Colonic mucosa (tissue), 4 donors: ENCODE measurements around the gene GPC6. TPM values are rescaled to one million over a fixed set of nuclear protein-coding genes. Genes with fewer than 3 reads are reported as not detected.

Experiments
- DNase-seq: peaks from one replicate; pipeline ENCODE4 v3.0.0-alpha.2; 2020
- H3K27ac ChIP-seq: fragments of 200-600 bp; one replicate; pipeline ENCODE4 v1.8.0; 2021
- H3K27me3 ChIP-seq: fragments of 200-600 bp; one replicate; pipeline ENCODE4 v1.8.0; 2021
- H3K36me3 ChIP-seq: fragments of 200-600 bp; one replicate; pipeline ENCODE4 v1.8.0; 2021
- H3K4me1 ChIP-seq: fragments of 200-600 bp; one replicate; pipeline ENCODE4 v1.8.0; 2021; ENCODE audit warnings: mild to moderate bottlenecking
- H3K4me3 ChIP-seq: fragments of 200-600 bp; one replicate; pipeline ENCODE4 v1.8.0; 2021
- H3K9ac ChIP-seq, 2 donors: one replicate each; pipeline ENCODE4 v1.7.0; 2013; ENCODE audit warnings: control low read depth in 2 of 2, low read depth in 2 of 2, low read length in 2 of 2
- H3K9me3 ChIP-seq: fragments of 200-600 bp; one replicate; pipeline ENCODE4 v1.8.0; 2021
- intact Hi-C: fragments of 100-400 bp; cut with DNase I; formaldehyde crosslinking; loops from one replicate; pipeline ENCODE4 v1.14.1; 2022
- total RNA-seq, 2 donors: library from RNA; stranded (reverse); fragmentation: NEBNext Ultra II Directional in 1 of 2; extraction: Animal tissue kit (Norgen Biotek cat#: 25700) in 1 of 2; gene quantifications; one replicate each; pipeline ENCODE4 v1.2.1, GENCODE V29; 2021
- TF ChIP-seq, protein P1 (sequence below): fragments of 200-600 bp; IDR thresholded peaks from one replicate; pipeline ENCODE4 v1.8.0; 2022; ENCODE audit warnings: antibody characterized with exemption, mild to moderate bottlenecking
- donor health status: healthy.
- donor health status: DM: no; HTN: no; CAD: no.
- donor health status: DM: no; HTN: no; CAD: no.

GPC6 gene
- total RNA-seq, 2 donors from 2014 or later, result 2.3 to 4.0 TPM

DNA sequence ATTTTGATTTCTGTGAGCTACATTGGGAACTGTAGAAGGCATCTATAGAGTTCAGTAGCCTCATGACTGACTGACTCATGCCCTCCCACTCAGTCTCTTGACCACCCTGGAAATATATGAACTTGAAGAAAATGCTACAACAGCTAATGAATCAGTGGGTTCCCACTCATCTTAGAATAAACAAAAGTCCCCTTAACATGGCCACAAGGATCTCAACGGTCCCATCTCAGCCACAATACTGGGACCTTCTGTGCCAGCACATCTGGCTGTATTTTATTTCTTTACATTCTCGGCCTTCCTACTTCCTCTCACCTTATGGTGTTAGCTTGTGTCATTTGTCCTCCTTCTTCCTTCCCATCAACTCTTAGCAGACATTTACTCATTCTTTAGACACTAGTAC, 633.1 kb downstream of the GPC6 start:
- DNase-seq, result no peak
- Histone ChIP-seq H3K4me1 (no peaks in the 10 kb centered on the region), H3K9me3 (no peaks in the 10 kb centered on the region), H3K36me3 (no peaks in the 10 kb centered on the region), H3K27ac (no peak overlapping the region), H3K4me3 (no peak overlapping the region), H3K27me3 (no peaks in the 10 kb centered on the region), H3K9ac (no peak overlapping the region)
- intact Hi-C loops, result no loop called here
- TF ChIP-seq, protein P1, sequence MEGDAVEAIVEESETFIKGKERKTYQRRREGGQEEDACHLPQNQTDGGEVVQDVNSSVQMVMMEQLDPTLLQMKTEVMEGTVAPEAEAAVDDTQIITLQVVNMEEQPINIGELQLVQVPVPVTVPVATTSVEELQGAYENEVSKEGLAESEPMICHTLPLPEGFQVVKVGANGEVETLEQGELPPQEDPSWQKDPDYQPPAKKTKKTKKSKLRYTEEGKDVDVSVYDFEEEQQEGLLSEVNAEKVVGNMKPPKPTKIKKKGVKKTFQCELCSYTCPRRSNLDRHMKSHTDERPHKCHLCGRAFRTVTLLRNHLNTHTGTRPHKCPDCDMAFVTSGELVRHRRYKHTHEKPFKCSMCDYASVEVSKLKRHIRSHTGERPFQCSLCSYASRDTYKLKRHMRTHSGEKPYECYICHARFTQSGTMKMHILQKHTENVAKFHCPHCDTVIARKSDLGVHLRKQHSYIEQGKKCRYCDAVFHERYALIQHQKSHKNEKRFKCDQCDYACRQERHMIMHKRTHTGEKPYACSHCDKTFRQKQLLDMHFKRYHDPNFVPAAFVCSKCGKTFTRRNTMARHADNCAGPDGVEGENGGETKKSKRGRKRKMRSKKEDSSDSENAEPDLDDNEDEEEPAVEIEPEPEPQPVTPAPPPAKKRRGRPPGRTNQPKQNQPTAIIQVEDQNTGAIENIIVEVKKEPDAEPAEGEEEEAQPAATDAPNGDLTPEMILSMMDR, result no peak

DNA sequence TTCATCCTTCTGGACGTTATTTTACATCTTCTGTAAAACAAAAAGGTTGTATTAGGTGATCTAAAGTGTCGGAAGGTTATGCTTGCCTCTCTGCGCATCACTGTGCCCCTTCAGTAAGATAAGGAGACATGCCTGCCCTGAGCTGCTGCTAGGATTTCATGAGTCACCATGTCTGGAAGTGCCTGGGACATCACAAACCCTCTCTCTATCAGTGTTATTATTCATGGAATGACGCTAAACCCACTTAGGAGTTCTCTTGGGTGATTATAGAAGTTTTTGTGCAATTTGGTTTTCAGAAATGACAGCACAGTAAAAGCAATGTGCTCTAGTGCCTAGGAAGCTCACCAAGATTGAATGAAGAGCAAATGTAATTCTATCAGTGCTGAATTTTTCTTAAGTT, 635.2 kb downstream of the GPC6 start:
- intact Hi-C loops, result no loop called here
- Histone ChIP-seq H3K36me3 (no peaks in the 10 kb centered on the region), H3K4me3 (no peak overlapping the region), H3K27ac (no peak overlapping the region), H3K9me3 (no peaks in the 10 kb centered on the region), H3K9ac (no peak overlapping the region), H3K4me1 (no peaks in the 10 kb centered on the region), H3K27me3 (no peaks in the 10 kb centered on the region)
- TF ChIP-seq, protein P1, result no peak
- no peak for DNase-seq

DNA sequence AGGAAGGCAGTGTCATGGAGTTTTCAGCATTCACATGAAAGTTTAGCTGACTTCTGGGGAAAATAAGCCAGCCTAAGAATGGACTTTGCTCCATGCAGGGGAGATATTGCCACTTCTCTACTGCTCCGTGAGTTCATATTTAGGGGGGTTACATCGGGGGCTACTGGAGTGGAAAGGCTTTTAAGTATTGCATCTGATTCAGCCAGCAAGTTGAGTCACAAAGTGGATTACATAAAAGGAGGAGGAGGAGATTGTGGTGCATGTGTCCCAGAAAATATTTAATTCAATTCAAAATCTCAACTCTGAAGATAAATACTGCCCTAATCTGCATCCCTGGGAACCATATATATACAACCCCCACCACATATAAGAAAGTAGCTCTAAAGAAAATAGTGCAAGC, 635.7 kb downstream of the GPC6 start:
- Histone ChIP-seq H3K9ac (no peak overlapping the region), H3K27me3 (no peaks in the 10 kb centered on the region), H3K4me3 (no peak overlapping the region), H3K9me3 (no peaks in the 10 kb centered on the region), H3K36me3 (no peaks in the 10 kb centered on the region), H3K27ac (no peak overlapping the region), H3K4me1 (no peaks in the 10 kb centered on the region)
- intact Hi-C loops, result no loop called here
- TF ChIP-seq, protein P1, result no peak
- no peak for DNase-seq

DNA sequence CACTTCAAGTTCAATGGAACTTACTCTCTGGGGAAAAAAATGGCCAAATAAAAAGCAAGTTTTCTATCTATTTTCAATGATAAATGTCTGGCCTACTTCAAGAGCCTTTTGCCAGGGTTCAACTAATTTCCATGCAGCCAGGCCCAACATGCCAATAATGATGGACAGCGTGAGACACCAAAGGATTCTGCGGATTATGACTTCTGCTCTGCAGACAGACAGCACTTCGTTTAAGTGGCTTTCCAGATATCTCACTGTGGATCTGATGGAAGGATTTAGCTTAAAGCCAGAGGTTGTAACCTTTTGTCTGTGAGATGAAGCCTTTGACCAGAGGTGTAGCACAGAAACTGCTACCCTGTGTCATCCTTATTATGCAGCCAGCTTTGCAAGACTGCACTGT, 638.6 kb downstream of the GPC6 start:
- H3K36me3 ChIP-seq, result no peaks in the 10 kb centered on the region
- no peak overlapping the region for H3K9ac ChIP-seq
- H3K4me3 ChIP-seq, result no peak overlapping the region
- no peaks in the 10 kb centered on the region for H3K27me3 ChIP-seq
- no peak overlapping the region for H3K27ac ChIP-seq
- intact Hi-C loops, result no loop called here
- TF ChIP-seq, protein P1, result no peak
- DNase-seq, result no peak
- no peaks in the 10 kb centered on the region for H3K9me3 ChIP-seq
- H3K4me1 ChIP-seq, result no peaks in the 10 kb centered on the region

DNA sequence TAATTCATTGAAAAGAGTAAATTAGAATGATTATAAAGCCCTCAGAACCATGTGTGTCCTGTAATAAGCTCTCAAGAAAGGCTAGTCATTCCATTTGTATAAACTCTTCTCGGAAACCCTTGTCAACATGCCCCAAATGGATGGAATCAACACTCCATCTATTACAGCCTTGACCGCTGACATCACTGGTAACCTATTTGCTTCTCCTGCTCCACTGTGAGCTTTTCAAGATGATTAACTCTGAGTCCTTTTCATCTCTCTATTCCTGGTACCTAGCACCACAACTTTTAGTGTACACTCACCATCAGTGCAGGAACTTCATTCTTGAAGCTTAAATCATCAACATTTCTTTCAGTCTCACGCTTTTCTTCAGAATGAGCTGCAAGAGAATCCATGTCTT, 640.9 kb downstream of the GPC6 start:
- Histone ChIP-seq H3K4me3 (no peak overlapping the region), H3K4me1 (no peaks in the 10 kb centered on the region), H3K9me3 (no peaks in the 10 kb centered on the region), H3K9ac (no peak overlapping the region), H3K27ac (no peak overlapping the region), H3K27me3 (no peaks in the 10 kb centered on the region), H3K36me3 (no peaks in the 10 kb centered on the region)
- DNase-seq, result no peak
- intact Hi-C loops, result no loop called here
- TF ChIP-seq, protein P1, result no peak

DNA sequence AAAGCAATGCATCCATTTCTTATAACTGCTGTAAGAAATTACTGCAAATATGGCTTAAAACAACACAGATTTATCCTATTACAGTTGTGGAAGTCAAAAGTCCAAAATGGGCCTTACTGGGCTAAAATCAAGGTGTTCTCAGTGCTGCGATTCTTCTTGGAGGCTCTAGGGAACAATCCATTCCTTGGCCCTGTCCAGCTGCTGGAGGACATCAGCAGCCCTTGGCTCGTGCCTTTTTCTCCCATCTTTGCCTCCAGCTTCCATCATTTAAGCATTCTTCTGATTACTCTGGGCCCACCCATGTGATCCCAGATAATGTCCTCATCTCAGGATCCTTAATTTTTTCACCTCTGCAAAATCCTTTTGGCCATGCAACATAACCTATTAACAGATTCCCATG, 645.8 kb downstream of the GPC6 start:
- Histone ChIP-seq H3K27ac (no peak overlapping the region), H3K4me3 (no peak overlapping the region), H3K9ac (no peak overlapping the region), H3K4me1 (no peaks in the 10 kb centered on the region), H3K36me3 (no peaks in the 10 kb centered on the region), H3K9me3 (no peaks in the 10 kb centered on the region), H3K27me3 (no peaks in the 10 kb centered on the region)
- intact Hi-C loops, result no loop called here
- TF ChIP-seq, protein P1, result no peak
- DNase-seq, result no peak
